OCI-LY1 (cell line): ENCODE results near the gene ZNF22.

Experiments used
- H2AFZ ChIP-seq: fragments of 200-600 bp; sonication (generic), shearing (Covaris generic); 2 replicates; pipeline ENCODE4 v1.6.0; 2014; ENCODE audit warnings: antibody characterized with exemption, mild to moderate bottlenecking, low read length
- H3F3A ChIP-seq: fragments of 200-600 bp; sonication (generic), shearing (Covaris generic); 2 replicates; pipeline ENCODE4 v1.6.0; 2014; ENCODE audit warnings: mild to moderate bottlenecking, antibody characterized with exemption, low read length, moderate library complexity; ENCODE audit not compliant: insufficient read depth
- H3K27ac ChIP-seq: fragments of 200-600 bp; sonication (generic); 2 replicates; pipeline ENCODE4 v1.5.1; 2014; ENCODE audit warnings: low read length, mixed run types, mild to moderate bottlenecking, low read depth; ENCODE audit not compliant: poor library complexity, severe bottlenecking
- H3K27me3 ChIP-seq: fragments of 200-600 bp; sonication (generic); 2 replicates; pipeline ENCODE4 v1.6.0; 2014; ENCODE audit warnings: antibody characterized with exemption, mild to moderate bottlenecking, low read length, moderate library complexity; ENCODE audit not compliant: insufficient read depth
- H3K36me3 ChIP-seq: fragments of 200-600 bp; sonication (generic); 2 replicates; pipeline ENCODE4 v1.6.1; 2014; ENCODE audit warnings: mild to moderate bottlenecking, antibody characterized with exemption, low read length, moderate library complexity, mixed read lengths; ENCODE audit not compliant: insufficient read depth
- H3K4me1 ChIP-seq: fragments of 200-600 bp; sonication (generic); 2 replicates; pipeline ENCODE4 v1.5.1; 2014; ENCODE audit warnings: mild to moderate bottlenecking, low read length, moderate library complexity; ENCODE audit not compliant: insufficient read depth, severe bottlenecking
- H3K4me2 ChIP-seq: fragments of 200-600 bp; sonication (generic), shearing (Covaris generic); 2 replicates; pipeline ENCODE4 v1.6.1; 2014; ENCODE audit warnings: low read length
- H3K4me3 ChIP-seq: fragments of 200-600 bp; sonication (generic); 2 replicates; pipeline ENCODE4 v1.5.1; 2014; ENCODE audit warnings: low read length, low read depth, mild to moderate bottlenecking, mixed read lengths; ENCODE audit not compliant: poor library complexity, severe bottlenecking
- H3K79me2 ChIP-seq: fragments of 200-600 bp; shearing (Covaris generic); 2 replicates; pipeline ENCODE4 v1.6.1; 2016; ENCODE audit warnings: mixed run types, low read length, mixed read lengths; ENCODE audit not compliant: insufficient read depth
- H3K9ac ChIP-seq: fragments of 200-600 bp; sonication (generic), shearing (Covaris generic); 2 replicates; pipeline ENCODE4 v1.6.1; 2014; ENCODE audit warnings: mild to moderate bottlenecking, low read length, mixed read lengths
- H3K9me2 ChIP-seq: fragments of 200-600 bp; sonication (generic), shearing (Covaris generic); 2 replicates; pipeline ENCODE4 v1.6.1; 2014; ENCODE audit warnings: low read depth, mild to moderate bottlenecking, low read length, mixed read lengths
- H3K9me3 ChIP-seq: fragments of 200-600 bp; shearing (Covaris generic); 2 replicates; pipeline ENCODE4 v1.6.1; 2014; ENCODE audit warnings: low read length, mixed read lengths
- H4K20me1 ChIP-seq: fragments of 200-600 bp; sonication (generic), shearing (Covaris generic); 2 replicates; pipeline ENCODE4 v1.6.0; 2016; ENCODE audit warnings: mild to moderate bottlenecking, low read length; ENCODE audit not compliant: insufficient read depth
- CTCF ChIP-seq: fragments of 200-600 bp; sonication (generic), shearing (Covaris generic); IDR thresholded peaks from 2 replicates; pipeline ENCODE4 v1.5.1; 2017; ENCODE audit warnings: mild to moderate bottlenecking, antibody characterized with exemption, low read length, moderate library complexity, mixed read lengths
- EZH2 ChIP-seq: fragments of 200-600 bp; sonication (generic), shearing (Covaris generic); IDR thresholded peaks from 2 replicates; pipeline ENCODE4 v1.8.0; 2017; ENCODE audit warnings: borderline replicate concordance, mixed run types, mild to moderate bottlenecking, antibody characterized with exemption, low read length, moderate library complexity, mixed read lengths

Gene ZNF22

GRCh38 chr10:44958898-44959246 lies 41.9 kb upstream of the ZNF22 start:
- Histone ChIP-seq H3K27me3 (no peaks in the 10 kb centered on the region), H3K36me3 (no peaks in the 10 kb centered on the region; the same call in 1 of the 2 replicates), H4K20me1 (no peaks in the 10 kb centered on the region), H3K9me2 (no peaks in the 10 kb centered on the region), H3K4me2 (peak overlapping the region; percentile 77), H3F3A (no peaks in the 10 kb centered on the region), H2AFZ (peak overlapping the region; percentile 49; the same call in 1 of the 2 replicates), H3K79me2 (no peaks in the 10 kb centered on the region), H3K4me3 (peak overlapping the region; percentile 68), H3K4me1 (peaks cover 13% of the 10 kb centered on the region), H3K27ac (no peak overlapping the region), H3K9ac (peak overlapping the region; percentile 69), H3K9me3 (no peaks in the 10 kb centered on the region)
- no peak for TF ChIP-seq EZH2
- TF ChIP-seq CTCF = no peak

DNA sequence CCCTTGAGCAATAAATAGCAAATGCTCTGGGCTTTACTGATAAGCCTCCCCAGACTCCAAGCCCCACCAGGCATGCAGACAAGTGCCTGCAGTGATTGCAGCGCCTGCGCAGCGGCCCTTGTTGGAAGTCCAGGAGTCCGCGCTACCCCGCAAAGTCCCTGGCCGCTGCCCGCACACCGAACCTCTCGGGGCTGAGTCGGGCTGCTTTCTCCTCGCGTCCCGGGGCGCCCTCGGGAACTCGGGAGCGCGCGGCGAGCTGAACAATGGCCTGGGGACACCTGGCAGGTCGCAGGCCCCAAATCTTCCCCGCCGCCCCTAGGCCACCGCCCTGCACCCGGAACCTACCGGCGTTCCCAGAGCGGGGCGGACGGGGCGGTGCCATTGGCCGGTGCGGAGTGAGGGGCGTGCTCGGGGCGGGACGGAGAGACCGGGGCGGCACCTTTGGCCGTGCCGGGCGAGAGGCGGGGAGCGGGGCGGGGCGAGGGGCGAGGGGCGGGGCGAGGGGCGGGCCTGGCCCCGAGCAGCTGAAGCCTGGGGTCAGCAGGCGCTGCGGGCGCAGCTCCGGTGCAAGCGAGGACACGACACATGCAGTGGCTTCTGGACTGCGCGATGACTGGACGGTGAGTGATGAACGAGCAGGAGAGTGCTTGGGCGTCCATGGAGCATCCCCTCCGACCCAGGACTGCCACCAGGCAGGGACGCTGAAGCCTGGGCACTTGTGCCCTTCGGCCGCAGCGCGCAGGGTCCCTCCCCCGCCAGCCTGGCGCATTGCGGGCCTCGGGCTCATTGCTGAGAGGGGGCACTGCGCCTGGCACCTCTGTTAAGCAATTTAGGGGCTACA lies 41.3 kb upstream of the ZNF22 start, which contains the start of gene RASSF4:
Gene RASSF4 (plus strand): TSS at position 556 of the 841 bp plus-strand sequence. CDS start 10,401 bp downstream, outside the sequence.
- Histone ChIP-seq H3K9ac (peak within 1 kb of the TSS; percentile 69), H3K4me3 (peak within 1 kb of the TSS; percentile 68), H3K4me2 (peak within 1 kb of the TSS; percentile 77), H4K20me1 (no peaks in the 10 kb centered on the region), H3K27ac (no peak within 1 kb of the TSS), H3K4me1 (peaks cover 13% of the 10 kb centered on the region), H3K9me2 (no peaks in the 10 kb centered on the region), H3K36me3 (no peaks in the 10 kb centered on the region; the same call in 1 of the 2 replicates), H3K9me3 (no peaks in the 10 kb centered on the region), H2AFZ (peak within 1 kb of the TSS; percentile 49), H3K27me3 (no peaks in the 10 kb centered on the region), H3F3A (no peaks in the 10 kb centered on the region), H3K79me2 (no peaks in the 10 kb centered on the region)
- TF ChIP-seq CTCF = no peak
- no peak for TF ChIP-seq EZH2

GRCh38 chr10:44960088-44960460 lies 40.6 kb upstream of the ZNF22 start:
- Histone ChIP-seq H3K27me3 (no peaks in the 10 kb centered on the region), H3K9me3 (no peaks in the 10 kb centered on the region), H3K4me3 (peak overlapping the region; percentile 68), H3K4me1 (peaks cover 13% of the 10 kb centered on the region), H3K27ac (no peak overlapping the region), H3K9me2 (no peaks in the 10 kb centered on the region), H3K79me2 (no peaks in the 10 kb centered on the region), H4K20me1 (no peaks in the 10 kb centered on the region), H3K9ac (no peak overlapping the region), H2AFZ (no peak overlapping the region), H3K36me3 (no peaks in the 10 kb centered on the region; the same call in 1 of the 2 replicates), H3F3A (no peaks in the 10 kb centered on the region), H3K4me2 (peak overlapping the region; percentile 64)
- TF ChIP-seq CTCF (no peak), EZH2 (no peak)
